Neural progenitor cell (in vitro differentiated cells): ENCODE data around the gene MGME1. TPM values are rescaled to one million over a fixed set of nuclear protein-coding genes. Genes with fewer than 3 reads are reported as not detected.

ENCODE experiments used
- DNase-seq: peaks from one replicate; pipeline ENCODE4 v3.0.0-alpha.2; 2016; ENCODE audit warnings: low spot score
- H2AFZ ChIP-seq: fragments of 200-600 bp; sonication (generic); replicated peaks from 2 replicates; pipeline ENCODE4 v1.6.1; 2016; ENCODE audit warnings: antibody characterized with exemption
- H3F3A ChIP-seq: fragments of 200-600 bp; sonication (generic); 2 replicates; pipeline ENCODE4 v1.6.1; 2016; ENCODE audit warnings: antibody characterized with exemption, low read depth
- H3K27ac ChIP-seq: fragments of 200-600 bp; sonication (generic); 2 replicates; pipeline ENCODE4 v1.5.1; 2016; ENCODE audit warnings: mild to moderate bottlenecking
- H3K27me3 ChIP-seq: fragments of 200-600 bp; sonication (generic); 2 replicates; pipeline ENCODE4 v1.6.1; 2016; ENCODE audit warnings: mild to moderate bottlenecking, moderate library complexity
- H3K36me3 ChIP-seq: fragments of 200-600 bp; sonication (generic); 2 replicates; pipeline ENCODE4 v1.5.1; 2016
- H3K4me1 ChIP-seq: fragments of 200-600 bp; sonication (generic); 2 replicates; pipeline ENCODE4 v1.6.1; 2016; ENCODE audit warnings: mixed run types
- H3K4me2 ChIP-seq: fragments of 200-600 bp; sonication (generic); 2 replicates; pipeline ENCODE4 v1.6.1; 2016
- H3K4me3 ChIP-seq: fragments of 200-600 bp; sonication (generic); 2 replicates; pipeline ENCODE4 v1.5.1; 2016
- H3K79me2 ChIP-seq: fragments of 200-600 bp; sonication (generic); 2 replicates; pipeline ENCODE4 v1.6.1; 2016; ENCODE audit warnings: low read depth
- H3K9ac ChIP-seq: fragments of 200-600 bp; sonication (generic); 2 replicates; pipeline ENCODE4 v1.6.1; 2016
- H3K9me3 ChIP-seq: fragments of 200-600 bp; sonication (generic); 2 replicates; pipeline ENCODE4 v1.5.1; 2016; ENCODE audit warnings: low read depth
- H4K20me1 ChIP-seq: fragments of 200-600 bp; sonication (generic); 2 replicates; pipeline ENCODE4 v1.6.1; 2016; ENCODE audit warnings: low read depth
- H3K27ac Mint-ChIP-seq: 3 replicates; pipeline ENCODE4 v1.8.0; 2021; ENCODE audit warnings: mixed read lengths
- H3K27me3 Mint-ChIP-seq: 2 replicates; pipeline ENCODE4 v1.8.0; 2022; ENCODE audit warnings: low read depth, mild to moderate bottlenecking, inconsistent platforms, moderate library complexity, mixed read lengths; ENCODE audit not compliant: insufficient read depth
- H3K36me3 Mint-ChIP-seq: 3 replicates; pipeline ENCODE4 v1.8.0; 2021; ENCODE audit warnings: mixed read lengths
- H3K4me1 Mint-ChIP-seq: 3 replicates; pipeline ENCODE4 v1.8.0; 2021; ENCODE audit warnings: mixed read lengths
- H3K4me3 Mint-ChIP-seq: 3 replicates; pipeline ENCODE4 v1.8.0; 2021; ENCODE audit warnings: mild to moderate bottlenecking, moderate library complexity, mixed read lengths
- H3K9me3 Mint-ChIP-seq: 3 replicates; pipeline ENCODE4 v1.8.0; 2020; ENCODE audit warnings: mixed read lengths
- CTCF ChIP-seq: fragments of 200-600 bp; sonication (generic); IDR thresholded peaks from 2 replicates; pipeline ENCODE4 v1.5.1; 2017; ENCODE audit warnings: antibody characterized with exemption, mild to moderate bottlenecking
- EZH2 ChIP-seq: fragments of 200-600 bp; sonication (generic); IDR thresholded peaks from 2 replicates; pipeline ENCODE4 v1.6.1; 2017; ENCODE audit warnings: antibody characterized with exemption, mild to moderate bottlenecking, moderate library complexity
- EZH2phosphoT487 ChIP-seq: fragments of 200-600 bp; sonication (generic); IDR thresholded peaks from 2 replicates; pipeline ENCODE4 v1.6.1; 2017; ENCODE audit warnings: antibody characterized with exemption
- total RNA-seq: library from RNA; depleted of rRNA; stranded (reverse); fragments of >200 nt; gene quantifications from 2 replicates; pipeline ENCODE4 v1.2.3, GENCODE V29; 2015; ENCODE audit warnings: low replicate concordance

The MGME1 gene
- total RNA-seq, 1 donor from 2014 or later, result 87.2 TPM

- TF ChIP-seq EZH2 (no peak), CTCF (no peak), EZH2phosphoT487 (no peak)
- Mint-ChIP-seq H3K36me3 (peaks cover 6% of the 10 kb centered on the region), H3K4me3 (no peak overlapping the region), H3K27ac (no peak overlapping the region), H3K4me1 (peaks cover 7% of the 10 kb centered on the region), H3K27me3 (peaks cover 3% of the 10 kb centered on the region), H3K9me3 (no peaks in the 10 kb centered on the region)
- peaks cover 8% of the 10 kb centered on the region for H3K79me2 ChIP-seq
- H3K27ac ChIP-seq, result no peak overlapping the region
- no peaks in the 10 kb centered on the region for H3K36me3 ChIP-seq
- H3K9ac ChIP-seq, result no peak overlapping the region
- H4K20me1 ChIP-seq, result no peaks in the 10 kb centered on the region
- H3K9me3 ChIP-seq, result no peaks in the 10 kb centered on the region
- no peaks in the 10 kb centered on the region for H3F3A ChIP-seq
- no peak overlapping the region for H3K4me3 ChIP-seq
- H3K27me3 ChIP-seq, result no peaks in the 10 kb centered on the region
- no peak overlapping the region for H2AFZ ChIP-seq
- H3K4me1 ChIP-seq, result peaks cover 6% of the 10 kb centered on the region
- DNase-seq, result no peak
- no peak overlapping the region for H3K4me2 ChIP-seq
Observed at GRCh38 chr20:17992847-17993513, 24.2 kb downstream of the MGME1 start.

- no peaks in the 10 kb centered on the region for H3K9me3 ChIP-seq
- no peak overlapping the region for H3K27ac ChIP-seq
- TF ChIP-seq CTCF, result no peak
- no peak for TF ChIP-seq EZH2phosphoT487
- TF ChIP-seq EZH2, result no peak
- no peak overlapping the region for H3K4me3 Mint-ChIP-seq
- H3K4me2 ChIP-seq, result no peak overlapping the region
- no peak for DNase-seq
- H3K4me1 ChIP-seq, result peaks cover 6% of the 10 kb centered on the region
- H3K27me3 ChIP-seq, result no peaks in the 10 kb centered on the region
- H3K9me3 Mint-ChIP-seq, result no peaks in the 10 kb centered on the region
- no peak overlapping the region for H3K27ac Mint-ChIP-seq
- H3K36me3 Mint-ChIP-seq, result peaks cover 6% of the 10 kb centered on the region
- peaks cover 7% of the 10 kb centered on the region for H3K4me1 Mint-ChIP-seq
- H3K27me3 Mint-ChIP-seq, result peaks cover 3% of the 10 kb centered on the region
- no peaks in the 10 kb centered on the region for H3K36me3 ChIP-seq
- no peaks in the 10 kb centered on the region for H4K20me1 ChIP-seq
- H3K79me2 ChIP-seq, result peaks cover 3% of the 10 kb centered on the region
- no peak overlapping the region for H3K4me3 ChIP-seq
- H3K9ac ChIP-seq, result no peak overlapping the region
- no peaks in the 10 kb centered on the region for H3F3A ChIP-seq
- no peak overlapping the region for H2AFZ ChIP-seq
Observed at GRCh38 chr20:17993546-17993945, 24.7 kb downstream of the MGME1 start.

- H2AFZ ChIP-seq, result peak overlapping the region; percentile 44
- Mint-ChIP-seq H3K36me3 (peaks cover 3% of the 10 kb centered on the region), H3K27ac (no peak overlapping the region), H3K4me3 (no peak overlapping the region), H3K27me3 (peaks cover 3% of the 10 kb centered on the region), H3K9me3 (no peaks in the 10 kb centered on the region), H3K4me1 (peaks cover 14% of the 10 kb centered on the region)
- H3K4me3 ChIP-seq, result no peak overlapping the region
- no peaks in the 10 kb centered on the region for H4K20me1 ChIP-seq
- no peak overlapping the region for H3K27ac ChIP-seq
- no peak overlapping the region for H3K9ac ChIP-seq
- H3K9me3 ChIP-seq, result no peaks in the 10 kb centered on the region
- H3K4me1 ChIP-seq, result peaks cover 6% of the 10 kb centered on the region
- H3F3A ChIP-seq, result no peaks in the 10 kb centered on the region
- H3K27me3 ChIP-seq, result no peaks in the 10 kb centered on the region
- no peaks in the 10 kb centered on the region for H3K79me2 ChIP-seq
- no peaks in the 10 kb centered on the region for H3K36me3 ChIP-seq
- TF ChIP-seq CTCF (peak; percentile 92), EZH2 (no peak), EZH2phosphoT487 (no peak)
- DNase-seq, result peak; percentile 55
- peak overlapping the region; percentile 65 for H3K4me2 ChIP-seq
Observed at GRCh38 chr20:17995967-17996819, 27.4 kb downstream of the MGME1 start.
